ENCODE results near the gene TMED6. TPM values are rescaled to one million over a fixed set of nuclear protein-coding genes. Genes with fewer than 3 reads are reported as not detected.

TMED6 gene
- 1 to 10 TPM; 3.3 to 3.7 TPM for total RNA-seq

DNA sequence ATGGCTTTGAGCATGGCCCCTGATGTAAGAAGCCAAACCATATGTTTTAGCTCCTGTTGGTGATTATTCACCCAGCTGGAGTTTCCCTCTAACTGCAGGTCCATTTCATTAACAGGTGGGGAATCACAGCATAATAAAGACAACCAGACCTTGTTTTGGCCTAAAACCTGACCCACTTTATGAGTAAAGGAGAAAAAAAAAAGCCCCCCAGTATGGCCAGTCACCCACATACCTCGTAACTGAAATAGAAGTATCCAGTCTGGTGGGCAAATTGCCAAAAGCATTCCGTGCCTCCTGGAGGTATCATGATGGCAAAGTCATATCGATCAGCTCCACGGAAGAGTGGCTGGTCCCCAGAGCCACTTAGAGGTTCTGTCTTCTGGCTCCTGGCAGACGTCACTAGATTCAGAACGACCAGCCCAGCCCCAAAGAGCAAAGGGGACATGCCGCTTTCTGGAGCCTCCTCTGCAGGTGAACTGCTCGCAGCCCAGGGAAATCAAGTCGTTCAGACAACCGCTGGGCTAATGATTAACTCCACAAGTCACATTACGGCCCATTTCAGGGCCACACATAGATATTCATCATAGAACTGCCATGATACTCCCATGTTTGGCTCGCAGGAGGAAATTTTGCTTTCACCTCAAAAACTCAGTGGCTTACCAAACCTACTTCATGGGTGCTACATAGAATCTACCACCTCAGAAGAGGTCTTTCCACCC is at the start of gene TMED6:
Gene TMED6, minus strand, starts transcription at position 478 of the 719 bp plus-strand sequence. Its CDS starts 33 bp downstream, at position 445.
- Mint-ChIP-seq H3K9me3 (no peaks in the 10 kb centered on the region), H3K27ac (peak within 1 kb of the TSS; percentile 63), H3K27me3 (ENCODE audit: low read depth) (no peaks in the 10 kb centered on the region), H3K4me1 (ENCODE audit: low read depth) (no peaks in the 10 kb centered on the region), H3K4me3 (no peak within 1 kb of the TSS), H3K36me3 (ENCODE audit: insufficient read depth in 2 of 2) (peaks cover 4 to 7% of the 10 kb centered on the region in 2 donors)
- DNase-seq = no peak
- ATAC-seq (replicated peaks in 1 of 2) = no peak

DNA sequence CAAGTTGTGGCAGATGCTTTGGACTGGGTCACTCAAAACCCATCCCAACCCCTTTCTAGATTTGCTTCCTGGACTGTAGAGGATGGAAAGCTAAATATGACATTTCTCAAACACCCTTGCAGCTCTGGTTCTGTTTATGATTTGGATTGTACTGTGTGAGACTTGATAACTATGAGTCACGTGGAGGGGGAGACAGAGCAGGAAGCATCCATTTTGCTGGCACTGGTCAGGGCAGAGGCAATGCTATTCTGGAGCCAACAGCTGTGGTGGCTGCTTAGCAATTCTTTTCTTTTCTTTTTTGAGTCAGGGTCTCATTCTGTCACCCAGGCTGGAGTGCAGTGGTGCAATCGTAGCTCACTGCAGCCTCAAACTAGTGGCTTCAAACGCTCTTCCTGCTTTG is 47.8 kb upstream of the TMED6 start:
- Mint-ChIP-seq H3K4me3 (no peak overlapping the region), H3K9me3 (no peaks in the 10 kb centered on the region), H3K27ac (no peak overlapping the region), H3K27me3 (ENCODE audit: low read depth) (no peaks in the 10 kb centered on the region), H3K4me1 (ENCODE audit: low read depth) (peaks cover 50% of the 10 kb centered on the region), H3K36me3 (ENCODE audit: insufficient read depth in 2 of 2) (no peaks in the 10 kb centered on the region)
- ATAC-seq (replicated peaks in 1 of 2) = peak; percentile 90 to 92
- peak; percentile 35 to 44 for DNase-seq

DNA sequence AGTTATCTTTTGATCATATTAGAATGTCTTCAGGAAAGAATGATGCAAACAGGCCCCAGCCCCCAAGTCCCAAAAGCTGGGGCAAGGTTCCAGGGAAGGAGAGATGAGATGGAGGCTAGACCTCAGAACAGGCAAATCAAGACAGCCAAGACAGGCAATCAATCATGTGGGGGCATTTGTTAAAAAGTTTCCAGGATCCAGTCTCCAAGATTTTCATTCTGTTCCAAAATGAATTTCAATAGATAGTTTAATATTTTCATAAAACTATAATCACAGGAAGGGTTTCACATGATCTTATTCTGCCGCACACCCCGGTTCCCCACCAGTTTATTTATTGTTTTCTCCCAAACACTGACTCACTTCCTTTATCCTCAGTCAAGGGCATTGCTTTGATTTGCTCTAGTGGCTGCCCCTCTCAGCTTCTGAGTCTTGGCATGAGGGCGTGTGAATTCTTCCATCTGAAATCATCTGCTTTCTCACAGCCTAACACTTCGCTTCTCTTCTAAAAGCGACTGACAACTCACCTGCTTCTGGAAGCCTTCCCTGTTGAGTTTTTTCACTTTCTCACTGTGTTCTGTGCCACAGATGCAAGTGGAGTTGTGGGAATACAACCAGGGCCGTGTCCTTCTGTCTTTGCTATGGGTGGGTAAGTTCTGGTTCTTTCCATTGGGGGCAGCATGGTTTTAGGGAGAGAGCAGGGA is 46.4 kb upstream of the TMED6 start:
- H3K9me3 Mint-ChIP-seq = no peaks in the 10 kb centered on the region
- H3K4me3 Mint-ChIP-seq = no peak overlapping the region
- no peak overlapping the region for H3K27ac Mint-ChIP-seq
- ATAC-seq (replicated peaks in 1 of 2) = no peak
- H3K27me3 Mint-ChIP-seq (ENCODE audit: low read depth) = no peaks in the 10 kb centered on the region
- DNase-seq = no peak
- no peaks in the 10 kb centered on the region for H3K36me3 Mint-ChIP-seq (ENCODE audit: insufficient read depth in 2 of 2)
- H3K4me1 Mint-ChIP-seq (ENCODE audit: low read depth) = peaks cover 50% of the 10 kb centered on the region

DNA sequence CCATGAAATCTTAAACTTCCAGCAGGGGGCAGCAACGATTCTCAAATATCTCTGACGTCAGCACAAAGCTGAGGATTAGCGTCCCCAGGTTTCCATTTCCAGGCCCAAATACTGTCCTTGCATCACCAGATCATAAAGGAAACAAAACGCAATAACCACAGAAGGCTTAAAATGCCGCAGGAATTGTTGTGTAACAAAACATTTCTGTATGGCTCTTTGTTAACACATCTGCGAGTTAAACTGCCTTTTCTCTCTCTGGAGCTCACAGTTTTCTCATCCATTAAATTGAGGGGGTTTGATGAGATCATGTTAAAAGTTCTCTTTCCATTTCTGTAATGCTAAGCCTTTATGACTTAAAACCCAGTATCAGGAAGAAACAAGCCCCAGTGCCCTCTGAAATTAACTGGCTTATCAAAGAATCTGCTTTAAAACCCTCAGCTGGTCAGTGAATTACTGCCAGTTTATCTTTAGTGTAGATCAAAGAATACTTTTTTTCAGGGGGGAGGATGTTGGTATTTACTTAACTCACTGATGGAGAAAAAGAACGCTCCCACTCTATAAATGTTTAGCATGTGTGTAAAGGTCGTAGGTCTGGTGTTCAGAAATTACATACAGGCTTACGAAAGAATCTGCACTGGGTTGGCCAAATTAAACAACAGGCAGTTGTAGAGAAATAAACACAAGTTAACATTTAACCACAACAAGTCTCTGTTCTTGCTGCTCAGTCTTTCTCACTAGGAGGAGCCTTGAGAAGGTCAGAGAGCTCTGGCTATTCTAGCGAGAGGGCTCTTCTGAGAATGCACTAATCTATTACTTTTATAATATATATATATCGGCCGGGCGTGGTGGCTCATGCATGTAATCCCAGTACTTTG is 44.8 kb upstream of the TMED6 start:
- H3K4me1 Mint-ChIP-seq (ENCODE audit: low read depth) = peaks cover 38% of the 10 kb centered on the region
- peak overlapping the region; percentile 4 to 64 for H3K4me3 Mint-ChIP-seq

DNA sequence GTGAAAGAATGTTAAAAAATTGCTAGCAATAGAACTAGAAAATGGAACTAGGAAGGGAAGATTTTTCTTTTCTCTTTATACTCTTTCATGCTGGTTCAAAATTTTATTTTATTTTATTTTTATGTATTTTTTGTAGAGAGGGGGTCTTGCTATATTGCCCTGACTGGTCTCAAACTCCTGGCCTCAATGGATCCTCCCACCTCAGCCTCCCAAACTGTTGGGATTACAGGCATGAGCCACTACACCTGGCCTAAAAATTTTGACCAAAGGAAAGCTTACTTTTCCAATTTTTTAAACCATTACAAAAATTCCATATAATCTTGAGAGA is 44.2 kb upstream of the TMED6 start:
- Mint-ChIP-seq H3K4me3 (peak overlapping the region; percentile 4 to 64), H3K4me1 (ENCODE audit: low read depth) (peaks cover 38% of the 10 kb centered on the region), H3K9me3 (no peaks in the 10 kb centered on the region), H3K27ac (peak overlapping the region; percentile 84), H3K36me3 (ENCODE audit: insufficient read depth in 2 of 2) (no peaks in the 10 kb centered on the region), H3K27me3 (ENCODE audit: low read depth) (no peaks in the 10 kb centered on the region)
- no peak for DNase-seq
- no peak for ATAC-seq (replicated peaks in 1 of 2)

More for the DNA sequence above, 44.8 kb upstream of the TMED6 start:
- peak overlapping the region; percentile 84 for H3K27ac Mint-ChIP-seq
- no peaks in the 10 kb centered on the region for H3K9me3 Mint-ChIP-seq
- ATAC-seq (replicated peaks in 1 of 2) = peak; percentile 51 to 61
- peak; percentile 72 to 79 for DNase-seq
- H3K27me3 Mint-ChIP-seq (ENCODE audit: low read depth) = no peaks in the 10 kb centered on the region
- H3K36me3 Mint-ChIP-seq (ENCODE audit: insufficient read depth in 2 of 2) = no peaks in the 10 kb centered on the region

DNA sequence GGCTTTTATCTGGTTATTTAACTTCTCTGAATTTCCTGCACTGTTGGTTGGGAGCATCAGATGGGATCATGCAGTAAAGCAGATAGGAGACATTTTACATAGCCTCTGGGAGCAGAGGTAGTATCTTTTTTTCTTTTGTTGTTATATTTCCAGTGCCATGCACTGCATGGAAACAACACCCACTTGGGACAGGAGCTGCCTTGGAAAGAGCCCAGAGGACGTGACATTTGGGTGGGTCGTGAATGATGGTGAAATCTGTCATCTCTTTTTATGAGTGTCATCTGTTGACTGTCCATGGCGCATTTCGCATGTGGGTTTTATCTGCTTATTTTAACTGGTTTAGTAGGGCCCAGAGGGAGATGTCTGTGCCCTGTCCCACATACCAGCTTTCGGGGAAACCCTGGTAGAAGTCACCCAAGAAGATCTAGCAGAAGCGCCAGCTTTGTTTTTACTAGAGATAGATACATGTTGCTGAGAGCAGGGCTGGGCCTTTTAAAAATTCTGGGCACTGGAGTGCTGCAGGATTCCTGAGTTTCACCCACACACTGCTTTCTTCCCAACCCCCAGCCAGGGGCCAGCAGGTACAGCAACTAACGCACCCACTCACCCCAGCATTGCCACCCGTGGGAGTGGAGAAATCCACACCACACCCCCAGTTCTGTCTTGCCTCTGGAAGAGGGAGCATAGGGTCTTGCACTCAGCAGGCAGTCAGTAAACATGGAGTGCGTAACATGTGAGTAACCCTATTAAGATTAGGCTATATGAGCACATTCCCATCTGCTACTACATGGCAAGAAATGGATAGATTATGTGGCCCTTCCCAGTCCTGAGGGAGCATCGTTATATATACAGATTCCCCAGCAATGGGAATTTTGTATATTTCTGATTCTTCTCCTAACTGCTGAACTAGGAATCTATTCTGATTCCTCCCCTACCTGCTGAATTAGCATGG is 42.6 kb upstream of the TMED6 start:
- Mint-ChIP-seq H3K27me3 (ENCODE audit: low read depth) (no peaks in the 10 kb centered on the region), H3K9me3 (no peaks in the 10 kb centered on the region), H3K4me1 (ENCODE audit: low read depth) (peaks cover 30% of the 10 kb centered on the region), H3K36me3 (ENCODE audit: insufficient read depth in 2 of 2) (no peaks in the 10 kb centered on the region), H3K27ac (no peak overlapping the region), H3K4me3 (no peak overlapping the region)
- no peak for DNase-seq
- no peak for ATAC-seq (replicated peaks in 1 of 2)

DNA sequence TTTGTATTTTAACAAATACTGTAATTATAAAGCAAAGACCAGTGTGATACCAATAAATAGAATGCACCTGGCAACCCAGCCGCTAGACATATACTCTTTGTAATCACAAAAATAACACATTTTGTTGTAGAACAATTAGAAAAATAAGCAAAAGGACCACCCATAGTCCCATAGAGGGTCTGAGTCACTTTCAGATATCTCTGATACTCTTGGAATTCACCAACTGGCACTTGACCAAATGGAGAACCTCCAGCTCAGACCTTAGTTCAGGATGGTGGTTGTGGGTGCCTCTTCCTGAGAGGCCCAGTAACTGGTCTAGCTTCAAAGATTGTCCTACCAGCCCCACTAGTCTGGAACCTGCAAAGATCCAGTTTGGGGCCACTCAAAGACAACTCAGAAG is 35.0 kb upstream of the TMED6 start:
- Mint-ChIP-seq H3K27ac (peak overlapping the region; percentile 91), H3K27me3 (ENCODE audit: low read depth) (no peaks in the 10 kb centered on the region), H3K36me3 (ENCODE audit: insufficient read depth in 2 of 2) (peaks cover 8 to 27% of the 10 kb centered on the region in 2 donors), H3K4me1 (ENCODE audit: low read depth) (peaks cover 35% of the 10 kb centered on the region), H3K9me3 (no peaks in the 10 kb centered on the region), H3K4me3 (peak overlapping the region; percentile 83 to 95)
- no peak for DNase-seq
- ATAC-seq (replicated peaks in 1 of 2) = no peak

DNA sequence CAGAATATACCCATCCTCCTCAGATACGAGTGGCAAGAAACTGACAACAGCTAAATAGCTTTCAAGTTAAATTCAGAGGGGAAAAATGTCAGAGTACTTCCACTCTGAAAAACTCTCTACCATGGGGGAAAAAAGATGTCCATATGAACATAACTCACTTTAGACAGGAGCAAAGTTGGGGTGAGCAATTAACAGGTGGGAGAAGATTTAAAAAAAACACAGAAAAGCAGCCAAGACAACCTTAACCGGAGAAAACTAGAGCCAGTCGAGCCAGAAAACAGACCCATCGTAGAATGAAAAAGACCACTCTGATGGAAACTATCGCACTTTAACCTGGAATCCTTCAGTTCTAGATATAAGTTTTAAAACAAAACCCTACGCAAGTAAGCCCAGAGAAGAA is 33.4 kb upstream of the TMED6 start:
- Mint-ChIP-seq H3K9me3 (no peaks in the 10 kb centered on the region), H3K4me1 (ENCODE audit: low read depth) (peaks cover 39% of the 10 kb centered on the region), H3K27ac (peak overlapping the region; percentile 99), H3K36me3 (ENCODE audit: insufficient read depth in 2 of 2) (peaks cover 8 to 34% of the 10 kb centered on the region in 2 donors), H3K4me3 (peak overlapping the region; percentile 95 to 99), H3K27me3 (ENCODE audit: low read depth) (no peaks in the 10 kb centered on the region)
- ATAC-seq (replicated peaks in 1 of 2) = no peak
- DNase-seq = no peak

DNA sequence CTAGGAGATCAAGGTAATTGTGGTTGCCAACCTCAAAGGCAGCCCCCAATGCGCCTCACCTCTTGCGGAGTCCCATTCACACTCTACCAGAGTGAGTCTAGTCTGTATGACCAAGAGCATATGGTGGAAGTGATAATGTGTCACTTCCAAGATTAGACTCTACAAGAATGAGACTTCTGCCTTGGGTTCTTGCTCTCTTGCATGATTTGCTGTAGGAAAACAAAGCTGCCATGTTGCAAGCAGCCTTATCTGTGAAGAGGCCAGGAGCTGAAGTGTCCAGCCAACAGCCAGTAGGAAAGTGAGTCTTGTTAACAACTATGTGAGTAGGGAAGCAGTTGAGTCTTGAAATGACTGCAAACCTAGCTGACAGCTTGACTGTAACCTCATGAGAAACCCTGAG is 30.8 kb upstream of the TMED6 start:
- Mint-ChIP-seq H3K27me3 (ENCODE audit: low read depth) (no peaks in the 10 kb centered on the region), H3K36me3 (ENCODE audit: insufficient read depth in 2 of 2) (peaks cover 11 to 48% of the 10 kb centered on the region in 2 donors), H3K27ac (peak overlapping the region; percentile 44), H3K9me3 (no peaks in the 10 kb centered on the region), H3K4me1 (ENCODE audit: low read depth) (peaks cover 39% of the 10 kb centered on the region), H3K4me3 (peak overlapping the region in 1 of 2 donors; percentile 54)
- no peak for ATAC-seq (replicated peaks in 1 of 2)
- no peak for DNase-seq

DNA sequence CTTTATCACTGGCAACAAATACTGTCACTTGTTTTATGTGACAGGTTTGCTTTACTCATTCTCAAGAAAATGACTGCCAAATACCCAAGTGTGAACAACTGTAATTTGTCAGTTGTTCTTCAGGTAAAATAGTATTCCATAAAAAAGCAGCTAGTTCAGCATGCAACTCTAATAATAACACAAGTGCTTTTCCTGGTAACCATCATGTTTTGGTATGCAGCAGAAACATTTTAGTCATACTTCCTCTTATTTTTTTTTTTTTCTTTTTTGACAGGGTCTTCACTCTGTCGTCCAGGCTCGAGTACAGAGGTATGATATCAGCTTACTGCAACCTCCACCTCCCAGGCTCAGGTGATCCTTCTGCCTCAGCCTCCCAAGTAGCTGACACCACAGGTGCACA is 29.6 kb upstream of the TMED6 start:
- Mint-ChIP-seq H3K4me1 (ENCODE audit: low read depth) (peaks cover 37% of the 10 kb centered on the region), H3K27ac (peak overlapping the region; percentile 44)
- ATAC-seq (replicated peaks in 1 of 2) = no peak

DNA sequence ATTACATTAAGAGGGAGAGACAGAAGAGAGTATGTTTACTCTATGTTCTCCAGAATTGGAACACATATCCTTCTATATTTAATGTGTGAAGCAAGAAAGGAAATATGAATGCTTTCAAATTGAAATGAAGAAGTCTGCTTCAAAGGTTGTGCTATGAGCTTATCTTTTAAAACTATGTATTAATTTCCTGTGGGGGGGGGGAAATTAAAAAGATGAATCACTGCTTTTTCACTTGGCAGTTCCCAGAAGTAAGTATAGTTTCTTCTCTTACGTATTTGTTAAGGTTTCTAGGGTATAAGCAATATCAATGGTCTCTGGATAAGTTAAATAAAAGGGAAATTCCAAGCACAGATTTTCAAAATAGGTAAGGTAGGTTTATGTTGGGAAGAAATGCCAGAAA is 27.2 kb upstream of the TMED6 start:
- peak overlapping the region; percentile 93 for H3K27ac Mint-ChIP-seq
- DNase-seq = no peak
- peaks cover 5 to 43% of the 10 kb centered on the region in 2 donors for H3K36me3 Mint-ChIP-seq (ENCODE audit: insufficient read depth in 2 of 2)
- no peaks in the 10 kb centered on the region for H3K9me3 Mint-ChIP-seq
- peaks cover 25% of the 10 kb centered on the region for H3K4me1 Mint-ChIP-seq (ENCODE audit: low read depth)
- ATAC-seq (replicated peaks in 1 of 2) = no peak
- H3K27me3 Mint-ChIP-seq (ENCODE audit: low read depth) = no peaks in the 10 kb centered on the region
- H3K4me3 Mint-ChIP-seq = peak overlapping the region in 1 of 2 donors; percentile 60

More for the DNA sequence above, 29.6 kb upstream of the TMED6 start:
- H3K36me3 Mint-ChIP-seq (ENCODE audit: insufficient read depth in 2 of 2) = peaks cover 11 to 53% of the 10 kb centered on the region in 2 donors
- DNase-seq = no peak
- no peaks in the 10 kb centered on the region for H3K9me3 Mint-ChIP-seq
- no peak overlapping the region for H3K4me3 Mint-ChIP-seq
- H3K27me3 Mint-ChIP-seq (ENCODE audit: low read depth) = no peaks in the 10 kb centered on the region

DNA sequence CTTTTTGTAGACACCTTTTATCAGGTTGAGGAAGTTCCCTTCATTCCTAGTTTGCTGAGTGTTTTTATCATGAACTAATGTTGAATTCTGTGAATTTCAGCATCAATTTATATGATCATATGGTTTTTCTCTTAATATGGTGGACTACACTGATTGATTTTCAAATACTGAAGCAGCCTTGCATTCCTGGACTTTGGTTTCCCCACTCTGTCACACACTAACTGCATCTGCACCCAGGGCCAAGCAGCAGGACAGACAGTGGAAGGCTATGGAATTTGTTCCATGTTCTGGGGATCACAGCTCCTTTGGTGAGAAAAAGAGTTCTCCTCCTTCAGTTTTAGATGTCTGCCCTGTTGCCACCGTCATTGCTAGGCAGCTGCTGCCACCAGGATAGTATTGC is 26.4 kb upstream of the TMED6 start:
- no peak for DNase-seq
- H3K27me3 Mint-ChIP-seq (ENCODE audit: low read depth) = no peaks in the 10 kb centered on the region
- no peak for ATAC-seq (replicated peaks in 1 of 2)
- peaks cover 18% of the 10 kb centered on the region for H3K4me1 Mint-ChIP-seq (ENCODE audit: low read depth)
- no peaks in the 10 kb centered on the region for H3K9me3 Mint-ChIP-seq
- H3K27ac Mint-ChIP-seq = peak overlapping the region; percentile 93
- H3K36me3 Mint-ChIP-seq (ENCODE audit: insufficient read depth in 2 of 2) = peaks cover 3 to 38% of the 10 kb centered on the region in 2 donors
- H3K4me3 Mint-ChIP-seq = no peak overlapping the region

All from activated T-cell treated with anti-CD3 and anti-CD28 coated beads, Interleukin-2, amount 50 U/mL, for 72 hours (primary cell).